GM13976 (cell line): ENCODE results near the gene MEF2C.

ENCODE experiments used
- DNase-seq: peaks from one replicate; pipeline ENCODE4 v3.0.0; 2012; ENCODE audit warnings: low spot score
- in situ Hi-C: fragments of 300-500 bp; cut with MboI; formaldehyde crosslinking; loops from one replicate; pipeline ENCODE4 v1.12.0; 2022; ENCODE audit warnings: low sequenced_read_pairs, mixed read lengths, inconsistent platforms; ENCODE audit not compliant: unreplicated experiment
- TF ChIP-seq, protein P1 (sequence below): IDR thresholded peaks from 2 replicates; pipeline ENCODE4 v1.5.1; 2012; ENCODE audit warnings: borderline replicate concordance, mild to moderate bottlenecking; ENCODE audit not compliant: insufficient read depth; ENCODE audit errors: extremely low read depth, missing control alignments, control extremely low read depth

The MEF2C gene

DNA sequence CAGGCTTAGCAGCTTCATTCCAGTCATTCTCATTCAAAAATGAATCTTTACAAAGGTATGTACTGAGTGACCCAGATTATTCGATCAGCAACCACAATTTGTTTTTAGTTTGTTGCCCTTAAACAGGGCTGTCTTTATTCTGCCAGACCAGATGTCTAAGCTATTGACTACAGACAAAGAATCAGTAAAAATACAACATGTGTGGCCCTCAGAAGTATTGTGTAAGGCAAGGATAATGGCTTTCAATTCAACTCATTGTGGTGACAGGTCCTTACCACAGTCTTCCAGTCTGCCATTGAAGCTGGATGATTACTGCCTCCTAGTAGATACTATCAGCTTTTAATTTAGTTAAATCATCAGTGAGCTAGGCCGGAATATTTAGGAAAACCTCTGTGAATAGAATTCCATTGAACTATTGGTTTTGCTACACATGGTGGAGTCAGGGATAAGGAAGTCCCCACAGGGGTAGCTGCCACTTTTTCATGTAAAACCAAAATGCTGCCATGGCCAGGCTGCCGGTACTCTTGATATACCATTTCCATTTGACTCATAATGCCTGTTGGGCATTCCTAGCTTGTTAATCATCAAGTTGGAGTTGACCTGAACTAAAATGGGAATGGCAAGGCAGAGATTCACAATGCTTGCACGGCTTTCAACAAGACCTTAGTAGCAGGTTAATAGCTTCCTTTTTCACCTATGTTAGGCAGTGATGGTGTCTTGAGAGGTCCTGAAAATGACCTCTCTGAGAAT lies 175.6 kb downstream of the MEF2C start:
- in situ Hi-C loops, result loop anchor here (25.0 kb wide), 2 partner anchors 1030 to 1555 kb away; no protein-coding TSS in a partner anchor
- DNase-seq, result no peak
- TF ChIP-seq, protein P1, sequence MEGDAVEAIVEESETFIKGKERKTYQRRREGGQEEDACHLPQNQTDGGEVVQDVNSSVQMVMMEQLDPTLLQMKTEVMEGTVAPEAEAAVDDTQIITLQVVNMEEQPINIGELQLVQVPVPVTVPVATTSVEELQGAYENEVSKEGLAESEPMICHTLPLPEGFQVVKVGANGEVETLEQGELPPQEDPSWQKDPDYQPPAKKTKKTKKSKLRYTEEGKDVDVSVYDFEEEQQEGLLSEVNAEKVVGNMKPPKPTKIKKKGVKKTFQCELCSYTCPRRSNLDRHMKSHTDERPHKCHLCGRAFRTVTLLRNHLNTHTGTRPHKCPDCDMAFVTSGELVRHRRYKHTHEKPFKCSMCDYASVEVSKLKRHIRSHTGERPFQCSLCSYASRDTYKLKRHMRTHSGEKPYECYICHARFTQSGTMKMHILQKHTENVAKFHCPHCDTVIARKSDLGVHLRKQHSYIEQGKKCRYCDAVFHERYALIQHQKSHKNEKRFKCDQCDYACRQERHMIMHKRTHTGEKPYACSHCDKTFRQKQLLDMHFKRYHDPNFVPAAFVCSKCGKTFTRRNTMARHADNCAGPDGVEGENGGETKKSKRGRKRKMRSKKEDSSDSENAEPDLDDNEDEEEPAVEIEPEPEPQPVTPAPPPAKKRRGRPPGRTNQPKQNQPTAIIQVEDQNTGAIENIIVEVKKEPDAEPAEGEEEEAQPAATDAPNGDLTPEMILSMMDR, result no peak

DNA sequence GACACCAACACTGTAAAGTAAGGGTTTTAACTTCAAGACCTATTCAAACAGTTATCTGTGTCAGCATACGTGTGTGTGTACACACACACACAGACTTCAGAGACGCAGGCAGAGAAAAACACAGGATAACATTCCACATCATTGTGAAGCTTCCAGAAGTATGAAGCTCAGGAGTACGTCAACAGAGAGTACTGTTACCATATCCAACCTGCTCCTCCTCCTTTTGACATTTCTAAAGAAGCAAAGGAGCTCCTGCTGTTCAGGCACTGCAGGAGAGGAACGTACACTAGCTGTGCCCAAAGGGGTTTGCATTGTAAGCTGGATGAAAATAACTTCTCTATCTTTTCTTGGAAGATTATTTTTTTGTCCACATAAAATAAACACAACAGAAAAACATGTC lies 180.7 kb downstream of the MEF2C start:
- DNase-seq, result no peak
- in situ Hi-C loops, result loop anchor here (25.0 kb wide), 2 partner anchors 1035 to 1560 kb away; no protein-coding TSS in a partner anchor
- TF ChIP-seq, protein P1, result no peak

DNA sequence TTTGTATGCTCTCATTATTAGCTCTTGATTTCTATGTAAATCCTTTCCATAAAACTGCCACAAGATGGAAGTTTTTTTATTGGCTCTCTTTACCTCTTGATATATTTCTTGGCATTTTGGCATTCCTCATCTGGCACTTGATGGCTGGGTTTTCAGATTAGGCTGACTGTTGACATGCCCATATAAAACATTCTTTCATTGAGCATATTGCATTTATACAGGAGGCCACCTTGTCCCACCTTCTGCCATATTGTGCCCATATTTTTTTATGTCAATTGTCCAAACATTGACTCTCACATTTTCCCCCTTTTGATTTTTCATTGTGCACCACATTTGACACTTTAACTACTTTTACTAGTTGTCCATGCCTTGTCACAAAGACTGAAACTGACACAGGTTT lies 182.9 kb downstream of the MEF2C start:
- in situ Hi-C loops, result loop anchor here (25.0 kb wide), 2 partner anchors 1037 to 1562 kb away; no protein-coding TSS in a partner anchor
- no peak for DNase-seq
- TF ChIP-seq, protein P1, result no peak

DNA sequence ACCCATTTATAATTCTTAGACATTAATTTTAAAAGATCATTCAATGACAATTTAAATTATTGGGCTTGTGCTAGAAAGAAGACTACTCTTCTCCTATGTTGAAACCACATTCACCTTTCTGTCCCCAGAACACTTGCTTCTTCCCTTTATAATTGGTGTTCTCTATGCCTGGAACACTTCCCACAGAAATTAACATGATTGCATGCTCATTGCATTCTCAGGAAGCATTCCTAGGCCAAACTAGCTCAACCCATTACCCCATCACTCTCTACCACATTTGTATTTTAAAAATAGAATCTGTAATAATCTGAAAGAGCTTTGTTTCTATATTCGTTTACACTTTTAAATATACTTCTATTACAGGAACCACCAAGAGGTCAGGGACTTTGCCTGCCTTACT lies 184.7 kb downstream of the MEF2C start:
- in situ Hi-C loops, result no loop called here
- TF ChIP-seq, protein P1, result no peak
- no peak for DNase-seq

DNA sequence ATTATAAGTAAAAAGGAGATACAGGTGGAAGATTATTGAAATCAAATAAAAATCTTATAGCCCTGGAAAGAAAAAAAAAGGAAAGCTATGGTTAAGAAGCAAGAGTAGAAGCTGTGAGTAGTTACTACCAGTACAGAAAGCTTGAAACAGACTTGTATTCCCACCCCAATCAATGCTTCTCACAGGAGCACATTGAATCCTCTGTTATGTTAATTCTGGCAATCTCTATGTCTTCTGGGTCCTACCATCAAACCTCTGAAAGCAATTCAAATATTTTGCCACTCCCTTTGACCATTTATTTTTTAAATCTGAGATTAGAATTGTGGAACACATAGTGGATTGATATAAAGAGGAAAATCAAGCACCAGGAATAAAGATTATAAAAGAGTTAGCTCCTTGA lies 186.5 kb downstream of the MEF2C start:
- no peak for DNase-seq
- TF ChIP-seq, protein P1, result no peak
- in situ Hi-C loops, result no loop called here

DNA sequence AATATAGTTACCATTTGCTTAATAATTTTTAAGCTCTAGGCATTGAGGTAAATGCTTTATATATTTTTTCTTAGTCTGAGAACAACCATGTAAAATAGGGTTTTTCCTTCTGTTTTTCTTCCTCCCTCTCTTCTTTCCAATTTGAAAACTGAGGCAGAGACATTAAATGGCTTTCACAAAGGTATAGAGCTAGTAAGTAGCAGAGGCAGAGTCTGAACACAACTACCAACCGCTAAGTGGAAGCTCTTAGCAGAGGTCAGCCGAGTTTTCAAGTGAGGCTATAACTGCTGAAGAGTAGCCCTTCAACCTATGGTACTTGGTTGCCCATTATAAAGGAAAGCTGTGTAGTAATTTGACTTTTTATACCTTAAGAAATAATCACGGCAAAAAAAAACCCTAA lies 187.1 kb downstream of the MEF2C start:
- TF ChIP-seq, protein P1, result no peak
- DNase-seq, result no peak
- in situ Hi-C loops, result no loop called here
